ENCODE measurements around the gene INPP5J.
"Not testable (repeated sequence)": the region's sequence is repeated elsewhere in the genome, so short reads cannot be mapped to it uniquely, and the experiment has no call there.

The INPP5J gene, protein sequence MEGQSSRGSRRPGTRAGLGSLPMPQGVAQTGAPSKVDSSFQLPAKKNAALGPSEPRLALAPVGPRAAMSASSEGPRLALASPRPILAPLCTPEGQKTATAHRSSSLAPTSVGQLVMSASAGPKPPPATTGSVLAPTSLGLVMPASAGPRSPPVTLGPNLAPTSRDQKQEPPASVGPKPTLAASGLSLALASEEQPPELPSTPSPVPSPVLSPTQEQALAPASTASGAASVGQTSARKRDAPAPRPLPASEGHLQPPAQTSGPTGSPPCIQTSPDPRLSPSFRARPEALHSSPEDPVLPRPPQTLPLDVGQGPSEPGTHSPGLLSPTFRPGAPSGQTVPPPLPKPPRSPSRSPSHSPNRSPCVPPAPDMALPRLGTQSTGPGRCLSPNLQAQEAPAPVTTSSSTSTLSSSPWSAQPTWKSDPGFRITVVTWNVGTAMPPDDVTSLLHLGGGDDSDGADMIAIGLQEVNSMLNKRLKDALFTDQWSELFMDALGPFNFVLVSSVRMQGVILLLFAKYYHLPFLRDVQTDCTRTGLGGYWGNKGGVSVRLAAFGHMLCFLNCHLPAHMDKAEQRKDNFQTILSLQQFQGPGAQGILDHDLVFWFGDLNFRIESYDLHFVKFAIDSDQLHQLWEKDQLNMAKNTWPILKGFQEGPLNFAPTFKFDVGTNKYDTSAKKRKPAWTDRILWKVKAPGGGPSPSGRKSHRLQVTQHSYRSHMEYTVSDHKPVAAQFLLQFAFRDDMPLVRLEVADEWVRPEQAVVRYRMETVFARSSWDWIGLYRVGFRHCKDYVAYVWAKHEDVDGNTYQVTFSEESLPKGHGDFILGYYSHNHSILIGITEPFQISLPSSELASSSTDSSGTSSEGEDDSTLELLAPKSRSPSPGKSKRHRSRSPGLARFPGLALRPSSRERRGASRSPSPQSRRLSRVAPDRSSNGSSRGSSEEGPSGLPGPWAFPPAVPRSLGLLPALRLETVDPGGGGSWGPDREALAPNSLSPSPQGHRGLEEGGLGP

DNA sequence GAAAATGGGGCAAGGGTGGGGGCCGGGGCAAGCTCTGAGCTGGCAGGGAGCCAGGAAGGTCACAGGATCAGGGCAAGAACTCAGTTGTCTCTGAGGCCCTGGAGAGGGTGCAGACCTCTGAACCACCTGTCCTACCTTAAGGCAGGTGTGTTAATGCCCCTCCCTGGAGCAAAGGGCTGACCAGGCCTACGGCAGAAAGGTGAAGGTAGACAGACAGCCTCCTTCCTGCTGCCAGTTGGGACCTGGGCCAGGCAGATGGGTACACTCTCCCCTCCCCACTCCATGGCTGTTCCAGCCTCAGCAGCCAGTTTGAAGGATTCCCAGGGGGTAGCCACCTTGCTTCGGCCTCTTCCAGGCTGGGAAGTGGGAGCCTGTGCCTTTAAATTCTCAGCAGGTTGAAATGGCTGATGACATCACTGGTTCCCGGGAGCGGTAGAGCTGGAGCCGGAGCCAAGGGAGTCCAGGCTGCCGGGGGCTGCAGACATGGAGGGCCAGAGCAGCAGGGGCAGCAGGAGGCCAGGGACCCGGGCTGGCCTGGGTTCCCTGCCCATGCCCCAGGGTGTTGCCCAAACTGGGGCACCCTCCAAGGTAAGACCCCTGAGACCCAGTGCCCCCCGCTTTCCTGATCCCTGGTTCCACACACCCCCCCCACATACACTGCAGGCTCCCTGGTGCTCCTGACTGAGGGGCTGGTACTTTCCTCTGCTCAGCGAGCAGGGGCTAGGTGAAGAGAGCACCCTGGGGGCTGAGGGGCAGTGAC, at the start of gene INPP5J:
INPP5J (plus strand) TSS at position 435 of the 760 bp plus-strand sequence; CDS start at position 484, 49 bp downstream.
- DNase-seq, result peak; percentile 54

DNA sequence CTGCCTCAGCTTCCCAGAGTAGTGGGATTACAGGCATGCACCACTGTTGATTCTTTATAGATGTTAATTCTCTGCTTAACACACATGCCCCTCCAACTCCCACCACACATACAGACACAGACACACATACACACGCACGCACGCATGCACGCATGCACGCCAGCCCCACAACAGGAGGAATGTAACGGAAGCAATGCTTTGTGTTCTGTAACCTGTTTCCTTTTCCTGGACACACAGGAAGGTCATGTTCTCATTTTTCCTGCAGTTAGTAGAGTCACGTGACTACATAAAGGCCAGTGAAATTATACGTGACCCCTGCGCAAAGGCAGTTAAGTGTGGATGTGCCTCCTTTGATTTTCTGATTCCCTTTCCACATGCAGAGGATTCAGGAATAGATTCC, 49.6 kb upstream of the INPP5J start:
- DNase-seq, result not testable (repeated sequence)

DNA sequence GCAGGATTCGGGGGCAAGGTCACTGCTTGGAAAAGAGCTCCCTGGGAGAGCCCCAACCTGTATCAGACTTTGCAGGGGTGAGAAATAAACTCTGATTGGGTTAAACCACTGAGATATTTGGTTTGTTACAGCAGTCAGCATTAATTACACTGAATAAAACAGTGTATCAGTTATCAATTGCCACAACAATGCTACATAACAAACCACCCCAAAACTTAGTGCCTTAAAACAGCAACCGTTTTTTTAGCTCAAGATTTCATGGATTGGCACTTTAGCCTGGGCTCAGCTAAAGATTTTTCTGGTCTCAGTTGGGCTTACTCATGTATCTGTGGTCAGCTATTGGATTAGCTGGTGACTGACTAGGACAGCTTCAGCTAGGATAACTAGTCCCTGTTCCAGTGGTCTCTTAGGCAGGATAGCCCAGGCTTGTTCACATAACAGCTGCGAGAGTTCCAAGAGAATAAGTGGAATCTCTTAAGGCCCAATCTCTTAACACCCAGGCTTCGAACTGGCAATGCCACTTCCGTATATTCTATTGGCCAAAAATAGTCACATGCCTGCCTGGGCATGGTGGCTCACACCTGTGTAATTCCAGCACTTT, 49.1 kb upstream of the INPP5J start:
- DNase-seq, result not testable (repeated sequence)

DNA sequence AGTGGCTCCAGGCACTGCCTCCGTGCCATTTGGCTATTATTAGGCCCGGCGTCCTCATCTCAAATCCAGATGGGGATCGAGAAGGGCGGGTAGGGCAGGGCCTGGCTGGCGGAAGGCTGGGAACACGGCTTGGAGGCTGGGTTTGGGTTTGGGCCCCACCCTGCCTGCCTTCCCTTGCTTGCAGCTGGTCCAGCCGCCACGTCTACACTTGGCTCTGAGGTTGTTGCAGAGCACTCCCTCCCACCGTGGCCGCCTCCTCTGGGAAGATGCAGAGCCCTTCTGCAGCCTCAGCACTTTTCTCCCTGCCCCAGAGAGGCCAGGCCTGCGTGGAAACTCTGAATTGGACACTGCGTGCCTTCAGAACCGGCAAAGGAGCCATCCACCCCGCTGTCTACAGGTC, 46.8 kb upstream of the INPP5J start:
- no peak for DNase-seq

DNA sequence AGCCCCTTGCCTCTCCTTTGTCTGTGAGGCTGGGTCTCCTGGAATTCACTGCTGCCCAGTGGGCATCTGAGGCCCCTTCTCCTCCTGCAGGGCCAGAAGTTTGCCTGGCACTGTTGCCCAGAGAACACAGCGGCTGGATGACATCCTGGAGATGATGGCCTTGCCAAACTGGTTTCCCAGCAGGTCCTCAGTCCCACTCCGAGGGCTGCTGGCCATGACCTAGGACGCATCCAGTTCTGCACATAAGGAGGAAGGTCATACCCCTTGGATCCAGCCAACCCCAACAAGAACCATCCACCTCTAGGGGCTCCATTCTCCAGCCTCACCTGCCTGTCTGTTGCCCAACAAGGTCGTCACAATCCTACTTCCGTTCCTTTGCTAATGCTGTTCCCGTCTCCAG, 45.1 kb upstream of the INPP5J start:
- DNase-seq, result no peak

DNA sequence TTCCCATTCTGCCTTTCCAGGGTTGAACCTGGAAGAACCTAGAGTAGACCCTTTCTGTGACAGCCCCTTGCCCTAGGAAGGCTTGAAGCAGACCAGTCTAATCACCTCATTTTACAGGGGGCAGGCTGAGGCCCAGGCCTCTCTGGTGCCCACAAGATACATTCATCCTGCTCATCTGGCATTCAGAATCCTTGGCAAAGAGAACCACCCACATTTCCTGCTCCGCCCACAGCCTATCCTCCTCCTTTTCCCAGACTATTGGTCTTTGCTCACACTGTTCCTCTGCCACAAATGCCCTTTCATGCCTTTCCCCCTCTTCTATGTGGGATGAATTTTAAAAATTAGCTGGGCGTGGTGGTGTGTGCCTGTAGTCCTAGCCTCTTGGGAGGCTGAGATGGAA, 44.4 kb upstream of the INPP5J start:
- DNase-seq, result not testable (repeated sequence)

DNA sequence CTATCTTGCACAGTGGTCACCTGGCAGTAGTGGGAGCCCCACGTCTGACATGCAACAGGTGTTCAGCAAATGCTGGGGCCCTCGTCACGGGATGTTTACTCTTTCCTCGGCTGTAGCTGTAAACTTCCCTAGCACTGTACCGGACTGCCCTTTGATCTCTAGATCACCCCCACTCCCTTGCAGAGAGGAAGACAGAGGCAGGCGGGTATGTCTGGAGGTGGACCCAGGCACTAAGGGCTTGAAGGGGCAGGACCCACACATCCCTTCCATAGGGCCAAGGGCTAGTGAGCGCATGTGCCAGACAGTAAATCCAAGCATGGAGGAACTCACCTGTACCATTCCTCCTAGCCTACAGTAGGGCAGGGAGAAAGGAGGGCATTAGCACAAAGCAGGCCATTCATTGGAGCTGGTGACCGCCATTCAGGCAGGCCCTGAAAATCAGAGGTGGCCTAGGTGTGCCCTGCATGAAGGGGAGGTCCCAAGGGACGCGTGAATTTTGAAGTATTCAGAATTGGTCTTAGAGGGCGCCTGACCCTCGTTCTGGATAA, 43.6 kb upstream of the INPP5J start:
- no peak for DNase-seq

DNA sequence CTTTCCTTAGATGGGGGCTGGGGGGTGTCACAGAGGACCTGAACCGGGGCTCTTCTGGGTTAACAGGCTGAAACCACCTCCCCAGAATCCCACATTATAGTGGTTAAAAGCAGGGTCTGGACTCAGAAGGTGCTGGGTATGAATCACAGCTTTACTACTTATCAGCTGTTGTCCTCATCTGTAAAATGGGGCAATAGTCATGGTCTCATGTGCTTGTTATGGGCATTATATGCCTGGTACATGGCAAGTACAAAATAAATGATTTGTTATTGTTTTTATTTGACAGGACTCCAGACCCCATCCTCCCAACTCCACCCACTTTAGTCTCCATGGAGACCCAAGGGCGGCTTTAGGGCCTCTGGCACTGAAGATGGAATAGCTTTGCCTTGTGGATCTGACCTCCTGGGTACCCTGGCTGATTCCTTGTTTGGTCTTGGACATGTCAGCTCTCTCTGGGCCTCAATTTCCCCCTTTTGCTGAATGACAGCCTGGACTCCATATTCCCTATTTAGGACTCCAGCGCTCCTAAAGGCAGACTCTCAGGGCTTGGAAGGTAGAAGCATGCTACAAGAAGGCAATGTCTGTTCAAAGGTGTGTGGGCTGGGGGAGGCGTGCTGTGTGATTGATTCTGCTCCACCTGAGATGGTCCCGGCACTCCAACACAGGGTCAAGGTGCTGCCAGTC, 42.5 kb upstream of the INPP5J start:
- no peak for DNase-seq

DNA sequence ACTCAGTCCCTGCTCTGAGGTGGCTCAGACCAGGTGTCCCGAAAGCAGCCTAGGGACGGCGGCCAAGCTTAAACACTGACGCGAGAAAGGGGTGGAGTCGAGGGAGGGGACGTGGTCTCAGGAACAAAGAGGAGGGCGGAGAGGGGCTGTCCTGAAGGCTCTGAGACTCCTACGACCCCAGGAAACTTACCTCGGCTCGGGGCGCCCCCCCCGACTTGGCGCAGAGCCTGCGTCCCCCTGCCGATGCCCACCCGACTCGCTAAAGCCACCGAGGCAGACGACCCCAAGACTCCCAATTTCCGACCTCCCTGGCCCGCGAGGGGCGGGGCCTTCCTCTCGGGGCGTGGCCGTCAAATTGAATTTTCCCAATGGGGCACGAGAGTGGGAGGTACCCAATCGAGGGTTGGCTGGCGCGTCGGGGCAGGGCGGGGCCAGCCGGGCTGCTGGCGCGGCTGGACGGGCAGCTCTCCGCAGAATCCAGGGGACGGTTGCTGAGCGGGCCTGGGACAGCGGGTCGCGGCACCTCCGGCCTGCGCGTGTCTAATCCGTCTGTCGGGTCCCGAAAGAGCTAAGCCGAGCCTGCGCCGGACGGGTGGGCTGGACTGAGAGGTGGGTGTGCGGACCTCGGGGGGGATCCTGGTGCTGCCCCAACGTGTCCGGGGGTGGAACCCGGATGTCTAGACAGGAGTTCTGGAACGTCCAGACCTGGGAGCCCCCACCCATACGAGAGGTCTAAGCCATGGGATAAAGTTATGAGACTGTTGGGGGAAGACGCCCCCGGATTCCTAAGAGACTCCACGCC, 41.7 kb upstream of the INPP5J start, which contains the start of gene SMTN:
SMTN (plus strand) TSS at position 471 of the 802 bp plus-strand sequence. CDS start 1,941 bp downstream, outside the sequence.
- DNase-seq, result peak; percentile 87

DNA sequence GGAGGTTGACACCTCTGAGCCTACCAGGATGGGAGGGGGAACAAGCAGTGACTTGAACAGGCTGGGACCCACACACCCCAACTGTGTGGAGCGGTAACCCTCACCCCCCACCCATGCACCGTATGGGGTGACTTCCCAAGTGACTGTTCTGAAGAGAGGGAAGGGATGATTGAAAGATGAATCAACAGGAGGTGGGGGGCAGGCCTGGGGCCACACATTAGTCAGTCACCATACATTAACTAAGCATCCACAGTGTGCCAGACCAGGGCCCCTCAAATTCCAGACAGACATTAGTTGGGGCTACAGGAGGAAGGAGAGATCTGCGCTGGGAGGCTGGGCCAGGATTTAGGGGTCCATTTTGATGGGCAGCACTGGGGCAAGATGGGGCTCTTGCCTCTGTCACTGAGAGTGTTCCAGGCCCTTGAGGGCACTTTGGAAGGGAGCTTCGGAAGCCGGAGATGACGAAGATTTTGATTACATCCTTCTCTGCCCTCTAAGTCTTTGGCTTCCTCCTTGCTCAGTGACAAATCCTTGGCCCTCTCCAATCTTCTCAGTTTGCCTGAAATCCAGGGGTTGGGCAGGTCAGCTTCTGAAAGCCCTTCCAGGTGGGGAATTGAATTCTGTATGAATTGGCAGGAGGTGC, 40.7 kb upstream of the INPP5J start:
- DNase-seq, result no peak

DNA sequence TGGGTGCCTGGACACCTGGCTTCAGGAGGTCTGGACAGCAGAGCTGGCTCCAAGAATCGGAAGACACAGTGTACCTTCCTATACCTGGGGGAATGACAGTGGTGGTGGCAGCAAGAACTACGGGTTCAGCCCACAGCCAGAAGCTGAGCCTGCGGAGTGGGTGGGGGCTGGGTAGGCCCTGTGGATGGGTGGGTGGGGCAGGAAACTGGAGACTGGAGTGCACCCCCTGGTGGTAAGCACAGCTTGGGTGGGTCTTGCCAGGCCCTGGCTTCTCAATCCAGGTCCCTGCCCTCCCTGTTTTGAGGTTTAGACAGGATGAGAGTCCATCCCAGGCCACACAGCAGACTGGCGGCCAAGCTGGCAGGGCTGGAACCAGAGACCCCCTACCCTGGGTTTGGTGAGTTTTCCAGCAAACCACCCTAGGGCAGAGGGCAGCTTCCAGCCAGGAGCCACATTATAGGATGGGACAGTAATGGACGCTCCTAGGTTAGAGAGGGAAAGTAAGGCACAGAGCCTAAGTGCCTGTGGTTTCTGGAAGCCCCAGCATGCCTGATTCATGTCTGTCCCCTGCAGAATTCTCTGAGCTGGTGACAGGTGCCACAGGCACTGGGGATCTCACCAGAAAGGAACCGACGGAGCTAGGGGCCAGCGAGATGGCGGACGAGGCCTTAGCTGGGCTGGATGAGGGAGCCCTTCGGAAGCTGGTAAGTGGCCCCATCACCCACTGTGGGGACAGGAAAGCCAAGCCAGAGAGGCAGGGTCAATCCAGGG, 40.0 kb upstream of the INPP5J start:
- peak; percentile 10 for DNase-seq

DNA sequence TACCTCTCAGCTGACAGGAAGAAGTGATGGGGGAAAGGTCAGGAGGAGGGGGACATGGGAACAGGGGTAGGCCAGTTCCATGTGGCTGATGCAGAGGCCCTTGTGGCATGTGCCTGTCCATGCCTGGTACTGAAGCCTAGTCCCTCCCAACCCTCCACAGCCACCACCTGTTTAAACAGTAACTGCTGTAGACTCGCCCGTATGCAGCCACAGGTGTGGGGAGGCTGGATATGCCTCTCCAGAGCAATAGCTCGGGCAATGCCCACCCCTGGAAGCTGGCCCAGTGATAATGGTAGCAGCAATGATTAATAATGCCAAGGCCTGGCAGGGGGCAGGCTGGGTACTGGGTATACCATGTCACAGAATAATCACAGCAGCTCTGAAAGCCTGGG, 39.4 kb upstream of the INPP5J start:
- DNase-seq, result no peak

DNA sequence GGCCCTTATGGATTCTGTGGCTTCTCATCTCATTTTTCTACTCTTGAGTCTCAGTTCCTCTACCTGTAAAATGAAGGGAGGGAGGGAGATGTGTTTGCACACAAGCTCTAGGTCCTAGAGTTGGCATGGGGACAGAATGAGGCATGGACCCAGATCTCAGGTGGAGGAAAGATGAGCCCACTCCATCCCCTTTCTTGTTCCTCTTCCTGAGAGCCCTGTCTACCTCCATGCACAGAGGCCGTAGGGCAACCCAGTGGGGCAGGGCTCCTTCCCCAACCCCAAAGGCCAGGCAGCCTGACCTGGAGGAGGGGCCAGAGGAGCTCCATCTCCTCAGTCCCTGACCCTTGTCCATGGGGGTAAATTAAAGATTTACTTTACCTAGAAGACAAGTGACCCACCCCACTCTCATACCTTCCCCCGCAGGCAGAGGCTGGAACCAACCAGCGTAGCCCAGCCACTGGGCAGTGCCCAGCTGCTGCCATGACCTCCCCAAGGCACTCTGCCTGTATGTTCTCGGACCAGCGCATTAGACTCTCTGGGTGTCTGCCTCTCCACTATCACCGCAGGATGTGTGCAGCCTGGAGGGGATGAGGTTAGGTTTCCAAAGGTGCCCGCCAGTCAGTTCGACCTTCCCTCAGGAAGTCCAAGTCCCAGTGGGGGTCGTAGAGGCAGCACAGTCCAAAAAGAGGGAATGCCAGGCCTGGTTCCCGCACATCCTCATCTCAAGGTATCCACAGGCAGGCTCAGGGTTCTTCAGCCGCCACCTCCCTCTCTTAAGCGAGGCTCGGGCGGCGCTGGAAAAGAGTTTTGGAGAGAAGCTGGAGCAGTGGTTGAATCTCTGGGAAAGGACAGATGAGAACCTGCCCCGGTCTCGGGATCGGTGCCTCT, 38.6 kb upstream of the INPP5J start:
- DNase-seq, result no peak

DNA sequence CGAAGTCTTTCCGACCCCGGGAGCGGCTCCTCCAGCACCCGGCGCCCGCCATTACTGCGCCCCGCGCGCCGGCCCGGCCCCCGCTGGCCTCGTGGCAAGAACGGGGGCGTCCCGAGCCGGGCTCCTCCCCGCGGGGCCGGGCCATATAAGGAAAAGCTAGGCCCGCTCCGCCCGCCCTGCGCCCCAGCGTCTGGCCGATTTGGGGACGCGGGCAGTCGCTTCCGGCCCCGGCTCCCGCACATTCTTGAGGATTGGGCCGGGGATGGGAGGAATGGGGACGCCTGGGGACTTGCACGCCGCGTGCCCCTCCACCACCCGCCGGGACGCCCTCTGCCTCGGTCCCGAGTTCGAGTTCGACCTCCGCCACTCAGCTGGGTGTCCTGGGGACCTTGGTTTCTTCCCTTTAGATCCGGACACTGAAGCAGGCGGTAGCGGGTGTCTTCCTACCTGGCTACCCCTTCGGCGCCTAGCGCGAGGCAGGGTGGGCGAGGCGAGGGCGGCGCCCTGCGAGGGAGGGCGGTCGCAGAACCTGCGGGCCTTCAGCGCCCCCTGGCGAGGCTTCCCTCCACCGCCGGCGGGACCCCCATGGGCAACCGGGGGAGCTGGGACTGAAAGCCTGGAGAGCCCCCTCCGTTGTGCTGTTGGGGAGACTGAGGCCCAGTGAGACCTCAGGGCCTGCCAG, 37.8 kb upstream of the INPP5J start:
- no peak for DNase-seq

DNA sequence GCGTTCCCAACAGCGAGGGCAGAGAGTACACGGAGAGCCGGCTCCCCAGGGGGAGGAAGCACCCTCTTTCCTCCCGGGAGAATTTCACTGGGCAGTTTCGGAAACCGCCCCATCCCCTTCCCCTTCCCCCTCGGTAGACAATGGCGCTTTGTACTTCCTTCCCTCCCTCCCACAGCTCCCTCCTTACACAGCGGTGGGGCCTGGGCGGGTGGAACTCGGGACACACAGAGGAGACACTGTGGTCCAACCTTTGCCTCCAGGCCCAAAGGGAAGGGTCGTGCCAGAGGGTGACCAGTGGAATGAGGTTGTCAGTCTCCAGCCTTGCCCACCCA, 37.3 kb upstream of the INPP5J start:
- no peak for DNase-seq

DNA sequence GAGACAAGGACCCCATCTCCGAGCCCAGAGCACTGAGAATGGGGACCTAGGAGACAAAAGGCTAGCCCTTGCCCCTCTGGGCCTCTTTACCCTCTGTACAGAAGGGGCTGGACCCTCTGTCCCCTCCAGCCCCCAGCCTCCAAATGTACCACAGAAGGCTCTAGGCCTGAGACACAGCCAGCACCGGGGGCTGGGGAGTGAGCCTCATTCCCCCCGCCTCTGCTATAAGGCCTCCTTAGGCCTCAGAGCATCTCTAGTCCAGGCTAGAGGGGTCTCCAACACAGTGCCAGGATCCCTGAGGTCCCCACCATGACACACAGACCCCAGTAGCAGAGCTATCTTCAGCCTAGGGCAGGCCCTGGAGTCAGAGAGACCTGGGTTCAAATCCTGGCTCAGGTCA, 36.8 kb upstream of the INPP5J start:
- DNase-seq, result no peak

DNA sequence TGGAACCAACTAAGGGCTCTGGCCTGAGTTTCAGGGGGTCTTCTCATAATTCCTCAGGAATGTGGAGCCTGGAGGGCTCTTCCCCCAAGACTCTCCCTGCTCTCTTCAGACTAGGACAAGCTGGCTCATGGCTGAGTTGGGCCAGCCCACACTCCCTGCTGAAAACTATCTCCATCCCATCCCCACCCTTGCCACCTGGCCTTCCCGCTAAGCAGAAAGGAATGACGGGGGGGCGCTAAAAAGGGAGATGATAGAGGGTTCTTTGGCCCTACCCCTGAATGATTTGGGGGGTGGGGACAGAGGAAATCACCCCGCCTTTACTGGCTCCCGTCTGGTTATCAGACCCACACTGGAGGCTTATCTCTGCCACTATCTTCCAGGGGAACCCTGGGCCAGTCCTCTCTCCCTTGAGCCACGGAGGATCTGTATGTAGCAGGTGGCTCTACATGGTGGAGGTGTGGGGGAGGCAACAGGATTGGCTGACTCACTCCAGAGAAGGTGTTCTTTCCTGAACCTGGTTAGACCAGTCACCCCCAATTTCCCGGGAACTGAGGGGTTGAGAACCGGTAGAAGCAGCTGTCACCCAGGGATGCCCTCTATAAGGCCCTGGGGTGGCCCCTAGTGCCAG, 35.9 kb upstream of the INPP5J start:
- no peak for DNase-seq
